AG10803 (cell line): ENCODE results near the gene PRMT3.
"Not testable (repeated sequence)": the region's sequence is repeated elsewhere in the genome, so short reads cannot be mapped to it uniquely, and the experiment has no call there.

Experiments
- DNase-seq: peaks from one replicate; pipeline ENCODE4 v3.0.0; 2010; ENCODE audit warnings: low read depth
- H3K4me3 ChIP-seq: 2 replicates; pipeline ENCODE4 v1.5.1; 2011; ENCODE audit warnings: mild to moderate bottlenecking, low read length, control low read depth
- CTCF ChIP-seq: conservative IDR thresholded peaks from 2 replicates; pipeline ENCODE4 v1.5.1; 2011; ENCODE audit warnings: mild to moderate bottlenecking, low read length, control low read depth, inconsistent platforms

PRMT3 gene

GRCh38 chr11:20541503-20541902, 154.0 kb downstream of the PRMT3 start:
- TF ChIP-seq CTCF, result no peak
- no peak overlapping the region for H3K4me3 ChIP-seq
- DNase-seq, result no peak

GRCh38 chr11:20544603-20545237, 157.2 kb downstream of the PRMT3 start:
- TF ChIP-seq CTCF, result no peak
- no peak overlapping the region for H3K4me3 ChIP-seq
- DNase-seq, result no peak

- no peak for DNase-seq
- H3K4me3 ChIP-seq, result no peak overlapping the region
Observed at GRCh38 chr11:20547411-20547810, 159.9 kb downstream of the PRMT3 start.

GRCh38 chr11:20551096-20551495, 163.6 kb downstream of the PRMT3 start:
- TF ChIP-seq CTCF, result no peak
- no peak overlapping the region for H3K4me3 ChIP-seq
- DNase-seq, result no peak

More at GRCh38 chr11:20547411-20547810, 159.9 kb downstream of the PRMT3 start:
- no peak for TF ChIP-seq CTCF

DNA sequence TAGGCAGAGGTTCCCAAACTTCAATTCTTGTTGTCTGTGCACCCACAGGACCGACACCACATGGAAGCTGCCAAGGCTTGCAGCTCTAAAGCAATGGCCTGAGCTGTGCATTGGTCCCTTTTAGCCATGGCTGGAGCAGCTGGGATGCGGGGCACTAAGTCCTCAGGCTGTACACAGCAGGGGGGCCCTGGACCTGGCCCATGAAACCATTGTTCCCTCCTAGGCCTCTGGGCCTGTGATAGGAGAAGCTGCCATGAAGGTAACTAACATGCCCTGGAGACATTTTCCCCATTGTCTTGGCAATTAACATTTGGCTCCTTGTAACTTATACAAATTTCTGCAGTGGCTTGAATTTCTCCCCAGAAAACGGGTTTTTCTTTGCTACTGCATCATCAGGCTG, 168.3 kb downstream of the PRMT3 start:
- no peak for TF ChIP-seq CTCF
- no peak overlapping the region for H3K4me3 ChIP-seq
- DNase-seq, result no peak

GRCh38 chr11:20556396-20556795, 168.9 kb downstream of the PRMT3 start:
- not testable (repeated sequence) for DNase-seq

GRCh38 chr11:20558741-20559140, 171.2 kb downstream of the PRMT3 start:
- H3K4me3 ChIP-seq, result no peak overlapping the region
- TF ChIP-seq CTCF, result no peak
- no peak for DNase-seq

More at GRCh38 chr11:20556396-20556795, 168.9 kb downstream of the PRMT3 start:
- H3K4me3 ChIP-seq, result not testable (repeated sequence)
